Activated CD8-positive, alpha-beta memory T cell treated with anti-CD3 and anti-CD28 coated beads, Interleukin-2, amount 50 U/mL, for 4 hours (primary cell): ENCODE data around the gene UBXN11.
"Not testable (repeated sequence)": the region's sequence is repeated elsewhere in the genome, so short reads cannot be mapped to it uniquely, and the experiment has no call there.

ENCODE experiments used
- DNase-seq: peaks from one replicate; pipeline ENCODE4 v3.0.0-alpha.2; 2020

Gene UBXN11

DNA sequence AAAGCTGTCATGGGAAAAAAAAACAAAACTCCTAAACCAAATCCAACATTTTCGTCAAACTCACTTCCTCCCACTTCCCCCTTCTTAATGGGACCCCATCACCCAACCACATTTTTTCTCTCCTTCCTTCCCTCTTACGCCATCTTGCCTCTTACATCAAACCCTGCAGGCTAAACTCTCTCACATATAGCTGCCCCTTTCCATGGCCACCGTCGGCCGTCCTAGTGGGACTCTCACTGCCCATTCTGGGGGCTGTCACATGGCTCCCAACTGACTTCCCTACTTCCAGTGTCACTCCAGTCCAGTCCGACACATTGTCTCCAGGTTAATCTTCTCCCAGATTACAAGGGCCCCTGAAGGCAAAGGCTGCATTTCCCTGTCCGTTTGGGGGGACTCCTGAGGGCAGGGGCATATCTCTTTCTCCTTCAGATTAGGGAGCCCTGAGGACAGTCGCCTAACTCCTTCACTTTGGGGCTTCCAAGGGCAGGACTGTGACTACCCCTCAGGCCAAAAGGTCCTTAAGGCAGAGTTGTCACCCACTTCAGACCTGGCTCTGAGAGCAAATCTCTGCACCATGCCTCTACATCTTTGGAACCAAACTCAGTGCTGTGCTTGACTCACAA lies 658 bp downstream of the UBXN11 start:
- no peak for DNase-seq

GRCh38 chr1:26302733-26303405 lies 3.6 kb downstream of the UBXN11 start:
- DNase-seq = no peak

DNA sequence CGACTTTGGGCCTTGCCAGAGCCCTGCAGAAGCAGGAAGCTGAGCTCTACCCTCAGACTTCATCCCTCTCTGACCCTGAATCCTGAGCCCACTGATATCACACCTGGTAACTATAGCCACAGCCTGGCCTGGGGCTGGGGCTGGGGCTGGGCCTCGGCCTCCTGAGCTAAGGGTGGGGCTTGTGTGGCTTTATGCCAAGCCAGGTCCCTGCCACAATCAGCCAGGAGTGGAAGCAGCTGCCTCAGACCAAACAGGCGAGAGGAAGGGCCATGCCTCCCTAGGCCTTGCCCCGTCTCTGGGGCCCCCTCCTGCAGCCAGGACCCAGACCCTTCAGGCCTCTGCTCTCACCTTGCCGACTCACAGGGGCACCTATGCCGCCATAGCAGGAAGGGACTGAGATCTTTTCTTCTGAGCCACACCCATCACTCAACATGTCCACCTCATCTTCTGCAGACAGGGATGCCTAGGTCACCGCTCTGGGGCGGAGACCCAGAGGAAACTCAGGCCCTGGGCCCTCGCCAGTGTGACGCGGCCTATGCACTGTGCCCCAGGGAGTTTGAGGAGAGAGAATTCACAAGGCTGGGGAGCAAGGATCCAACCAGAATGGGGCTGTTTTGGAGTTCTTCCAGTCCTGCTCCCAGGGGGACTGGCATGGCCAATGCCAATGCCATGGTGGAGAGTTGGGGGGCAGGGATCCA lies 5.7 kb downstream of the UBXN11 start:
- no peak for DNase-seq

GRCh38 chr1:26297791-26298124 lies 8.7 kb downstream of the UBXN11 start:
- DNase-seq = no peak

GRCh38 chr1:26297057-26297790 lies 9.2 kb downstream of the UBXN11 start:
- DNase-seq = no peak

GRCh38 chr1:26296340-26297056 lies 9.9 kb downstream of the UBXN11 start:
- no peak for DNase-seq

DNA sequence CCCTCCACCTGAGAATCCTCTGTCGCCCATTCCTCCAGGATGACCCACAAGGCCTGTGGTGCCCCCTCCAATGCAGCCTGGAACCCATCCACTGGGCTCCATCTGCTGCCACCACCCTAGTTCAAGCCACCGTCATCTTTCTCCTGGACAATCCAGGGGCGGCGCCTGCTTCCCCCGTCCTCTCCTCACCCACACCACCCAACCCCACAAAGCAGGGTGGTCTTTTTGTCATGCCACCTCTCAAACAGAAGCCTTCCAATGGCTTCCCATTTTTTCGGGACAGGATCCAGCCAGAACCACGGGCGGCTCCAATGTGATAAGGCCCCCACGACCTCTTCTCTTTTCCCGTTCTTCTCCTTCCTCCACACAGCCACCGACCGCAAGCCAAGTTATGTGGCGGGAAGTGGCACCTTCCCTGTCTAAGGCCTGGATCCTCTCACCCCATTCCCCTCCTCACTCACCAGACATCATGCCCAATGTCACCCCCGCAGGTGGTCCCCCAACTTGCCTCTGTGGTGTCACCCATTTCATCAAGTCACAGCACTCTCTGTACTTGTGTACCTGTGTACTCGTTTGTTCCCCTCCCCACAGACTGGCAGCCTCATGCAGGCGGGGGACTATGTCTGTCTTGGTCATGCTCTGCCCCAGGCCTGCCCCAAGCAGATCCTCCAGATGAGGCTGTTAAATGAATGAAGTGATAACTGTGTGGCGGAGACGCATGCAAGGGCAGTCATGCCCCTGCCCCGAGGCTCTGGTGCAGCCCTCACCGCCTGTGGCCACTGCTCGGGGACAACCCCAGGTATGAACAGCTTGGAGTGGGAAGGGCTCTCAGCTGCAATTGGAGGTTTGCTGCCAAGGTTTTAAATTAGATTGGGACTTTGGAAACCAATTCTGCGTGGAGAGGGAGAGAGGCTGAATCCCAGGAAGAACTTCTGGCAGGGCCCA lies 11.0 kb downstream of the UBXN11 start:
- no peak for DNase-seq

DNA sequence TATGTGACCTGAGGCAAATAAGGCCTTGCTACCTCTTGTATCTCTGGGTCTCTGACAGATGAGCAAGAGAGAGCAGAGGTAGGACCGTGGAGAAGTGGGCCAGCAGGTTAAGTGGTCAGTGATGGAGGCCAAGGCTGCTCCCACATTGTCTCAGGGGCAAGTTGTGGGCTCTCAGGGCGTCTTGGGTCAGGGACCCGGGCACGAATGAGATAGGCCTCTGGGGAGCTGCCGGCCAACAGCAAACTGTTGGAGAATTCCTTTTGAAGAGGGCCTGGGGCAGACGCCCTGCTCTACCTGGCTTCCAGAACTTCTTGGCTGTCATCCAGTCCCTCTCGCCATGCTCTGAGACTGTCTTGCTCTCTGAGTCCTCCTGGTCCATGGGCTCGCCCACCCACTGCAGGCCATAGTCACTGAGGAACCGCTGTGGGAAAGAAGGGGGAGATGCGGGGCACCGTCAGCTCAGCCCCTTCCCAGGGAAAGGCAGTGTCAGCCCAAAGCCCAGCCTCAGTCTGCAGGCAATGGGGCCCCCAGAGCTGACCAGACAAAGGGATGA lies 12.4 kb downstream of the UBXN11 start:
- DNase-seq = no peak

DNA sequence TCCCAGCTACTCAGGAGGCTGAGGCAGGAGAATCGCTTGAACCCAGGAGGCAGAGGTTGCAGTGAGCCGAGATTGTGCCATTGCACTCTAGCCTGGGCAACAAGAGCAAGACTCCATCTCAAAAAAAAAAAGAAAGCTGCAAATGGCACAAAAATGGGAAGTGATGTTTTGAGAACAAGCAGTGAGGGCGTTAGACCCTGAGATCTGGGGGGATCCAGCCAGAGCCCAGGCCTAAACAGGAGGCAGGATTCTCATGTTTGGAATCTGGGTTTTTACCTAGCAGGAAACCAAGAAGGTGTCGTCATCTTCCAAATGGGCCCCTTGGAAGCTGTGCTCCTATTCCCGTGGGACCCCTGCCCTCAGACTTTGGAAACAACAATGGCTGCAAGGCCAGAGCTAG lies 13.7 kb downstream of the UBXN11 start:
- DNase-seq = not testable (repeated sequence)

DNA sequence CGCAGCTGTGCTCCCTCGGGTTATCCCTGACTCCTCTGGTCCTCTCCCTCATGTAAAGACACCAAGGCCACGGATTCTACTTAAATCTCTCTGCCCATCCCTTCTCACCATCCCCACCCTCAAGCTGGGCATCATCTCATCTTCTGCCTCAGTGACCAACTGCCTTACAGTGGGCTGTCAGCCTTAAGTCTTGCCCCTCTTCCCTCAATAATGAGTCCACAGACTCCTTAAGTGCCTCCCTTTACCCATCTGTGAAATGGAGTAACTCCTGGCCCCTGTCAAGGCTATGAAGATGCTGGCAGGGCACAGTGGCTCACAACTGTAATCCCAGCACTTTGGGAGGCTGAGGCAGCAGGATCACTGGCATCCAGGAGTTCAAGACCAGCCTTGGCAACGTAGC lies 14.5 kb downstream of the UBXN11 start:
- no peak for DNase-seq

DNA sequence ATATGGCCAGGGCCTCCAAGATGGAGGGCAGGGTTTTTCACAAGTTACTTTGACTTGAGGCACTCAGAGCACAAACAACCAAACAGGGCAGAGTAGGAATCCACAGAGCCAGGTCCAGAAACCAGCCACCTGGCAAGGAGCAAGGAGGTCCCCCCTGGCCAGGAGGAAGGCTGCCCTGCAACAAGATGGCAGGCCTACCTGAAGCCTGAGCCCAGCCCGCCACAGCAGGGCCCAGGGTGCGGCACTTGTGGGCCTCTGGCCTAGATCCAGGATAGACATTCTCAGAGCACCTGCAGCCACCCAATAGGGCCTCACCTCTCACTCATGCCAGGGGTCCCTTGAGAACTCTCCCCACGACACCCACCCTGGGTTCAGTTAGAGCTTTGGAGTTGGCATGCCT lies 15.0 kb downstream of the UBXN11 start:
- no peak for DNase-seq

GRCh38 chr1:26290882-26291261 lies 15.6 kb downstream of the UBXN11 start:
- no peak for DNase-seq

GRCh38 chr1:26290122-26290881 lies 16.1 kb downstream of the UBXN11 start:
- no peak for DNase-seq

- DNase-seq = no peak
Measured at GRCh38 chr1:26289158-26290059, 17.0 kb downstream of the UBXN11 start.

DNA sequence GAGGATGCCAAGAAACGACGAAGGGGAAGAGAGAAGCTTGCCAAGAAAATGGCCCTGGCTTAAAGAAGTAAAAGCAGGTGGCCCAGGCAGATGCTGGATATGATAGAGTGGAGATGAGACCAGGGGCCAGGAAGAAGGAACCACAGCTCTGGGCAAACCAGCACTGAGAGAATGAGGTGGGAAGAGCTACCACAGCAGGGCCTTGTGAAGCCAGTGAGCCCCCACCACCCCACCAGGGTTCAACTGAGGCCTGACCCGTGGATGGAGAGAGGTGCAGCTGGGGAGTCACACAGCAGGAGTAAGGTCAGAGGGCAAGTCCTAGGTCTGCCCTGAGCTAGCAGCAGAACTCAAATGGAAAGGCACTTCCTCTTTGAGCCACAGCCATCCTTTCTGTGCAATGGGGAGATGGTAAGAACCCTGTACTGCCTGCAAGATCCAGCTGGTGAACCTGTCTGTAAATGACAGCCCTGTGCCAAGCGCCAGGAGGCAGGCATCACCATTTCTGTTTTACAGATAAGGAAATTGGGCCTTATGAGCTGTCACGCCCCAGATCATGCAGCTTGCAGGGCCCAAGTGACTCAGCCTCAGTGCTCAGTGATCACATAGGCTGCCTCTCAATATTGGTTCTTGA lies 18.0 kb downstream of the UBXN11 start:
- DNase-seq = peak; percentile 73

DNA sequence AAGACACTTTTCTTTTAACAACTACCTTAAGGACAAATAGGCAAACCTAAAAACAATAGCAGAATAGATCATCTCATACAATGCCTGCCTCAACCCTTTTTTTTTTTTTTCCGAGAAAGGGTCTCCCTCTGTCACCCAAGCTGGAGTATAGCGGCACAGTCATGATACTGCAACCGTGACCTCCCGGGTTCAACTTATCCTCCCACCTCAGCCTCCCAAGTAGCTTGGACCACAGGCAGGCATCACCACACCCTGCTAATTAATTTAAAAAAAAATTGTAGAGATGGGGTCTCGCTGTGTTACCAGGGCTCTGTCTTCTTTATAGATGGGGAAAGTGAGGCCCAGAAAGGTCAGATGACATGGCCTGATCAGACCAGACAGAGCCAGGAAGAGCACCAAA lies 18.6 kb downstream of the UBXN11 start:
- DNase-seq = no peak

DNA sequence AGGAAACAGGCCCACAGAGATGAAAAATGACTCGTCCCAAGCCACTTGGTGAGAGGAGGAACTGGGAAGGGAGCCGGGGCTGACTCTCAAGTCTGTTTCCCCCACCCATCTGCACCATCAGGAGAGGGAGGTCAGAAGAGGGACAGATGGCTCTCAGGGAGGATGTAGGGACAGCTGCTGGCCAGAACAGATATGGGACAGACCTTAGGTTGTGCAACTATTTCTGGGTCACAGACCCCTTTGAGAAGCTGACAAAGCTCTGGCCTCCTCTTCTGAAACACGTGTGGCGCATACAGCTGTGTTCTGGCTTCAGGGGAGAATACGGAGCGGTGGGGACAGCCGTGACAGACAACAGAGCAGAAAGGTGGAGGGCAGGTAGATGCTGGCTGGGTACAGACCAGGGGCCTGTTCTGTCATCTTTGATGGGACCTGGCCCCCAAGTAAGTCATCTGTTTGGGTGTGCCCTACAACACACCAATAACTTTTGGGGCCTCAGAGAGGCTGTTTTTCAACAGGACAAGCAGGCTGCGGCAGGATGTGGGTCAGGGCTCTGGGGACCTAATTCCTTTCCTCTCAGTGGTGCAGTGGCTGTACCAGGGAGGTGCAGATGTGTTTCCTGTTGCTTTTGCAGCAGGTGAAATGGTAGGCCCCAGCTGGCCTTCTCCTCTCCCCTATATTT lies 19.3 kb downstream of the UBXN11 start:
- peak; percentile 49 for DNase-seq

DNA sequence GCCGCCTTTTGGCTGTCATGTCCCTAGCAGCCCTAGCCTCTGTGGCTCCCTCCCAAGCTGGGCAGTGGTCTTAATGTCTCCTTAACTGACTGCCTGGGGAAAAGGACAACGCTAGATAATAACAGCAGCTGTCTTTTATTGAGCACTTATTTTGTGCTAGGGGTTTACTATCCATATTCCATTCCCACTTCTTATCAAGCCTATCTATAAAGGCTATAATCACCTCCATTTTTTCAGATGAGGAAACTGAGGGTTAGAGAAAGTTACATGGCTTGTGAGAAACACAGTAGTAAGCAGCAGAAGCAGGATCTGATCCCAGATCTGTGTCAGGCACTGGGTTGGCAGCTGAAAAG lies 20.4 kb downstream of the UBXN11 start:
- no peak for DNase-seq
